GM12891 (cell line): ENCODE data around the gene INSRR.

Experiments used
- POLR2A ChIP-seq: IDR thresholded peaks from 2 replicates; pipeline ENCODE4 v1.6.1; 2011; ENCODE audit warnings: low read depth, low read length, control low read depth
- POLR2AphosphoS5 ChIP-seq: IDR thresholded peaks from 2 replicates; pipeline ENCODE4 v1.6.1; 2011; ENCODE audit warnings: low read depth, low read length, control low read depth
- POU2F2 ChIP-seq: IDR thresholded peaks from 2 replicates; pipeline ENCODE4 v1.6.1; 2011; ENCODE audit warnings: low read depth, mild to moderate bottlenecking, control low read depth, low read length, moderate library complexity
- SPI1 ChIP-seq: IDR thresholded peaks from 2 replicates; pipeline ENCODE4 v1.6.1; 2011; ENCODE audit warnings: low read depth, low read length, control low read depth
- TAF1 ChIP-seq: IDR thresholded peaks from 2 replicates; pipeline ENCODE4 v1.6.1; 2011; ENCODE audit warnings: low read depth, low read length, control low read depth

DNA sequence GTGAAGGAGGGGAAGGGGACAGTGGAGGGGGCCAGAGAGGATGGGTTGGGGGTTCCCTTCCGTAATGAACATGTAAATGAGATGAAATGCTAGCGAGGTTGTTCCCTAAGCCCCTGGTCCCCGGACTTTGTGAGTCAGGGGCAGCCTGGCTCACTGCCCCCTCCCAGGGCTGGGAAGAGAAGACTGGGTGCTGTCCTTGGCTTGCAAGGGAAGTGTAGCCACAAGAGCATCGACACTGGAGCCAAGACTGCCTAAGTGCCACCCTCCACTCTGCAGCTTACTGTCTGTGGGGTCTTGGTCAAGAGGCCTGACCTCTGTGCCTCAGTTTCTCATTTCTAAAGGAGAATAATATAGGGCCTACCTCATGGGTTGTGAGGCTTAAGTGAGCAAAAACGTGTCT, 35.1 kb upstream of the INSRR start:
- TF ChIP-seq POLR2A (no peak), POLR2AphosphoS5 (no peak), POU2F2 (no peak), TAF1 (no peak), SPI1 (no peak)
